HCT116 (cell line): Measurements from ENCODE around the gene ARHGEF10L. TPM values are rescaled to one million over a fixed set of nuclear protein-coding genes. Genes with fewer than 3 reads are reported as not detected.

Experiments used
- ATAC-seq: fragments of 200-7000 bp; cut with Tn5 transposase; 2 replicates; pipeline ENCODE4 v1.9.1; 2020; ENCODE audit warnings: mild to moderate bottlenecking, moderate library complexity
- BruUV-seq: library from RNA; stranded (reverse); fragments of 400-500 nt; replicated peaks from 2 replicates; lab custom pipeline; 2021; lab: Mats Ljungman, UMichigan
- CTCF ChIA-PET: fragments of 300-600 bp; sonication (Branson Sonifier 250); formaldehyde crosslinking; loops from one replicate; lab custom pipeline; 2021; ENCODE audit warnings: antibody characterized with exemption; lab: Charles Lee
- POLR2A ChIA-PET: fragments of 300-600, 350-600 bp; sonication (Branson Sonifier 250); formaldehyde crosslinking; loops from one replicate; lab custom pipeline; 2021; ENCODE audit warnings: antibody characterized with exemption; lab: Charles Lee
- RAD21 ChIA-PET, 2 experiments: fragments of 300-600 bp; sonication (Branson Sonifier 250); formaldehyde crosslinking; loops; one replicate each; lab custom pipeline; 2023; ENCODE audit warnings: low total read pairs in 2 of 2; ENCODE audit not compliant: uncharacterized antibody in 2 of 2, unreplicated experiment in 2 of 2, low non-redundant PET in 1 of 2; lab: Charles Lee
- DNase-seq: peaks from one replicate; pipeline ENCODE4 v3.0.0-alpha.2; 2010; ENCODE audit warnings: low read depth, low spot score
- H2AFZ ChIP-seq: fragments of 200-600 bp; shearing (Covaris generic), sonication (generic); 2 replicates; pipeline ENCODE4 v1.6.1; 2017; ENCODE audit warnings: low read depth, mixed run types, mixed read lengths, antibody characterized with exemption, low read length; ENCODE audit not compliant: poor library complexity, severe bottlenecking
- H3K27ac ChIP-seq: 2 replicates; pipeline ENCODE4 v1.5.1; 2012; ENCODE audit warnings: low read depth, low read length
- H3K27me3 ChIP-seq: fragments of 200-600 bp; sonication (generic); 2 replicates; pipeline ENCODE4 v1.6.1; 2016; ENCODE audit warnings: mixed run types, low read length, mixed read lengths; ENCODE audit not compliant: insufficient read depth
- H3K36me3 ChIP-seq, 2 experiments: fragments of 200-500 bp in 1 of 2; fragments of 200-600 bp in 1 of 2; sonication (Bioruptor generic) in 1 of 2; sonication (generic) in 1 of 2; 2 replicates each; pipeline versions ENCODE4 v1.5.1 to v1.6.1; 2014 to 2016; ENCODE audit warnings: low read length in 2 of 2, inconsistent platforms in 1 of 2, mixed read lengths in 1 of 2, mixed run types in 1 of 2; ENCODE audit not compliant: insufficient read depth in 2 of 2, control insufficient read depth in 1 of 2
- H3K4me1 ChIP-seq, 2 experiments: fragments of 200-600 bp in 1 of 2; sonication (generic) in 1 of 2; 2 replicates each; pipeline versions ENCODE4 v1.5.1 to v1.6.1; 2012 to 2017; ENCODE audit warnings: low read length in 2 of 2, inconsistent platforms in 1 of 2, mild to moderate bottlenecking in 1 of 2, mixed read lengths in 1 of 2, mixed run types in 1 of 2, moderate library complexity in 1 of 2; ENCODE audit not compliant: insufficient read depth in 2 of 2, control insufficient read depth in 1 of 2
- H3K4me2 ChIP-seq: fragments of 200-600 bp; sonication (generic); 2 replicates; pipeline ENCODE4 v1.6.1; 2017; ENCODE audit warnings: mixed run types, low read length, mixed read lengths
- H3K4me3 ChIP-seq, 2 experiments: fragments of 200-600 bp in 1 of 2; sonication (generic) in 1 of 2; replicated peaks in 1 of 2; 2 replicates each; pipeline ENCODE4 v1.5.1; 2011 to 2016; ENCODE audit warnings: low read length in 2 of 2, control low read depth in 1 of 2, low read depth in 1 of 2, mild to moderate bottlenecking in 1 of 2, mixed read lengths in 1 of 2, mixed run types in 1 of 2
- H3K79me2 ChIP-seq: fragments of 200-600 bp; sonication (generic); 2 replicates; pipeline ENCODE4 v1.6.1; 2017; ENCODE audit warnings: mild to moderate bottlenecking, mixed run types, low read length, moderate library complexity, mixed read lengths; ENCODE audit not compliant: insufficient read depth
- H3K9ac ChIP-seq: fragments of 200-600 bp; sonication (generic); 2 replicates; pipeline ENCODE4 v1.6.1; 2016; ENCODE audit warnings: low read length, mixed read lengths
- H3K9me2 ChIP-seq: fragments of 200-600 bp; sonication (generic), shearing (Covaris generic); 2 replicates; pipeline ENCODE4 v1.6.1; 2017; ENCODE audit warnings: mixed run types, mild to moderate bottlenecking, moderate library complexity; ENCODE audit not compliant: insufficient read depth
- H3K9me3 ChIP-seq, 2 experiments: fragments of 200-500 bp in 1 of 2; fragments of 200-600 bp in 1 of 2; sonication (Bioruptor generic) in 1 of 2; sonication (generic) in 1 of 2; 2 replicates each; pipeline ENCODE4 v1.6.1; 2014 to 2017; ENCODE audit warnings: low read length in 2 of 2, mixed read lengths in 2 of 2, inconsistent platforms in 1 of 2, low read depth in 1 of 2, mild to moderate bottlenecking in 1 of 2, mixed run types in 1 of 2, moderate library complexity in 1 of 2; ENCODE audit not compliant: control insufficient read depth in 1 of 2, insufficient read depth in 1 of 2
- H4K20me1 ChIP-seq: fragments of 200-600 bp; sonication (generic), shearing (Covaris generic); 2 replicates; pipeline ENCODE4 v1.6.1; 2017; ENCODE audit warnings: mixed run types, mild to moderate bottlenecking, moderate library complexity; ENCODE audit not compliant: insufficient read depth
- EGR1 ChIP-seq: IDR thresholded peaks from 2 replicates; pipeline ENCODE4 v1.6.1; 2012; ENCODE audit warnings: low read depth
- FOSL1 ChIP-seq: IDR thresholded peaks from 2 replicates; pipeline ENCODE4 v1.6.1; 2012; ENCODE audit warnings: low read depth
- JUND ChIP-seq: IDR thresholded peaks from 2 replicates; pipeline ENCODE4 v1.6.1; 2012
- POLR2A ChIP-seq: IDR thresholded peaks from 2 replicates; pipeline ENCODE4 v1.7.0; 2011; ENCODE audit warnings: borderline replicate concordance; ENCODE audit not compliant: insufficient read depth, insufficient read length; ENCODE audit errors: extremely low read depth
- SRF ChIP-seq: IDR thresholded peaks from 2 replicates; pipeline ENCODE4 v1.6.1; 2012; ENCODE audit warnings: low read depth
- ZBTB33 ChIP-seq: IDR thresholded peaks from 2 replicates; pipeline ENCODE4 v1.6.1; 2011; ENCODE audit warnings: mild to moderate bottlenecking, low read length, moderate library complexity; ENCODE audit not compliant: insufficient replicate concordance; ENCODE audit errors: extremely low read depth
- ZNF274 ChIP-seq: fragments of 200-500 bp; sonication (Bioruptor generic); IDR thresholded peaks from 2 replicates; pipeline ENCODE4 v1.6.1; 2014; ENCODE audit warnings: mild to moderate bottlenecking, low read depth, low read length, inconsistent platforms
- intact Hi-C: fragments of 100-400 bp; cut with micrococcal nuclease; formaldehyde crosslinking; loops from 2 replicates; pipeline ENCODE4 v1.10.0; 2022
- total RNA-seq: library from RNA; stranded (reverse); gene quantifications from one replicate; pipeline ENCODE4 v1.2.1, GENCODE V29; 2021; ENCODE audit not compliant: unreplicated experiment

Gene ARHGEF10L
- total RNA-seq, 1 experiment from 2014 or later = 14.7 TPM

- no peak overlapping the region for H2AFZ ChIP-seq
- no peak for DNase-seq
- no peak overlapping the region for H3K4me2 ChIP-seq
- POLR2A ChIA-PET = no interaction called here
- no peaks in the 10 kb centered on the region for H3K9me2 ChIP-seq
- H3K79me2 ChIP-seq = no peaks in the 10 kb centered on the region
- no peak overlapping the region for H3K27ac ChIP-seq
- TF ChIP-seq FOSL1 (no peak), EGR1 (no peak), ZBTB33 (no peak), ZNF274 (no peak), JUND (no peak)
- H3K9me3 ChIP-seq = no peaks in the 10 kb centered on the region
- H3K36me3 ChIP-seq = no peaks in the 10 kb centered on the region
- RAD21 ChIA-PET = no interaction called here
- CTCF ChIA-PET = no interaction called here
- no peak overlapping the region for H3K4me3 ChIP-seq
- H3K27me3 ChIP-seq = no peaks in the 10 kb centered on the region
- no peaks in the 10 kb centered on the region for H4K20me1 ChIP-seq
- BruUV-seq = no TSS peak
- no peak overlapping the region for H3K9ac ChIP-seq
- no peaks in the 10 kb centered on the region for H3K4me1 ChIP-seq
- no peak for ATAC-seq
- intact Hi-C loops = no loop called here
Measured at GRCh38 chr1:17684810-17685209, 145.3 kb downstream of the ARHGEF10L start.

- H3K27me3 ChIP-seq = no peaks in the 10 kb centered on the region
- no peak overlapping the region for H2AFZ ChIP-seq
- DNase-seq (no peak), ATAC-seq (no peak)
- H3K9ac ChIP-seq = no peak overlapping the region
- no peaks in the 10 kb centered on the region for H3K9me2 ChIP-seq
- intact Hi-C loops = no loop called here
- H3K4me3 ChIP-seq = no peak overlapping the region
- H3K36me3 ChIP-seq = no peaks in the 10 kb centered on the region
- H3K27ac ChIP-seq = no peak overlapping the region
- no peaks in the 10 kb centered on the region for H3K4me1 ChIP-seq
- POLR2A ChIA-PET = no interaction called here
- no peak overlapping the region for H3K4me2 ChIP-seq
- H3K9me3 ChIP-seq = no peaks in the 10 kb centered on the region
- H3K79me2 ChIP-seq = no peaks in the 10 kb centered on the region
- no peaks in the 10 kb centered on the region for H4K20me1 ChIP-seq
- TF ChIP-seq SRF (no peak), POLR2A (no peak)
- TF ChIP-seq, all 23 proteins: peak for 0
- ChIA-PET CTCF (no interaction called here), RAD21 (no interaction called here)
- no TSS peak for BruUV-seq
Measured at GRCh38 chr1:17686258-17686657, 146.8 kb downstream of the ARHGEF10L start.
